A549 (cell line): Measurements from ENCODE around the gene ANKRD12. TPM values are rescaled to one million over a fixed set of nuclear protein-coding genes. Genes with fewer than 3 reads are reported as not detected.

Experiments used
- ATAC-seq, 2 experiments: fragments of 200-7000 bp in 1 of 2; fragments of >200 bp in 1 of 2; cut with Nextera tagmentation in 1 of 2; cut with Tn5 transposase in 1 of 2; 3 replicates each; pipeline versions ENCODE4 v1.8.0 to v1.9.1; 2018 to 2020; ENCODE audit warnings: mild to moderate bottlenecking in 1 of 2, moderate library complexity in 1 of 2
- CTCF ChIA-PET: fragments of 300-600 bp; sonication (Branson Sonifier 250); formaldehyde crosslinking; extraction: SDS; loops from one replicate; lab custom pipeline; 2021; ENCODE audit warnings: antibody characterized with exemption, inconsistent platforms; lab: Yijun Ruan, JAX
- POLR2A ChIA-PET: fragments of 350-600 bp; formaldehyde crosslinking; extraction: SDS; loops from one replicate; lab custom pipeline; 2021; ENCODE audit warnings: antibody characterized with exemption, inconsistent platforms; lab: Yijun Ruan, JAX
- DNase-seq, 2 experiments: peaks; one replicate each; pipeline versions ENCODE4 v3.0.0 to v3.0.0-alpha.2; 2011 to 2016; ENCODE audit warnings: low read depth in 1 of 2, low spot score in 1 of 2
- FAIRE-seq: peaks from 2 replicates; lab custom pipeline; 2011; peaks lifted over from hg19 to GRCh38; lab: Jason Lieb, UNC
- H3K27ac ChIP-seq, 2 experiments: fragments of >200 bp; sonication (Bioruptor Twin); formaldehyde crosslinking; 3 replicates each; pipeline ENCODE4 v1.5.1; 2016 to 2017
- H3K4me1 ChIP-seq: fragments of >200 bp; sonication (Bioruptor Twin); formaldehyde crosslinking; 3 replicates; pipeline ENCODE4 v1.6.1; 2016
- H3K4me2 ChIP-seq: fragments of >200 bp; sonication (Bioruptor Twin); formaldehyde crosslinking; 3 replicates; pipeline ENCODE4 v1.6.1; 2016
- H3K4me3 ChIP-seq: fragments of >200 bp; sonication (Bioruptor Twin); formaldehyde crosslinking; 3 replicates; pipeline ENCODE4 v1.5.1; 2016
- H3K9me3 ChIP-seq: fragments of >200 bp; sonication (Bioruptor Twin); formaldehyde crosslinking; 3 replicates; pipeline ENCODE4 v1.6.1; 2016
- BCL3 ChIP-seq: fragments of >200 bp; sonication (Bioruptor Twin); formaldehyde crosslinking; IDR thresholded peaks from 3 replicates; pipeline ENCODE4 v1.6.1; 2016
- CBX2 ChIP-seq: fragments of 200-600 bp; sonication (generic); IDR thresholded peaks from 2 replicates; pipeline ENCODE4 v1.6.1; 2016; ENCODE audit warnings: low read depth, mild to moderate bottlenecking, borderline replicate concordance
- CBX8 ChIP-seq: fragments of 200-600 bp; sonication (generic); IDR thresholded peaks from 2 replicates; pipeline ENCODE4 v1.6.1; 2016
- CHD2 ChIP-seq: fragments of 150-350 bp; IDR thresholded peaks from 2 replicates; pipeline ENCODE4 v1.6.1; 2014; ENCODE audit warnings: low read length; ENCODE audit not compliant: partially characterized antibody
- E2F6 ChIP-seq: IDR thresholded peaks from 2 replicates; pipeline ENCODE4 v1.6.1; 2012; ENCODE audit warnings: low read depth, borderline replicate concordance
- EHF ChIP-seq: fragments of 250-450 bp; sonication (Bioruptor Pico); IDR thresholded peaks from 2 replicates; pipeline ENCODE4 v1.5.0; 2020; ENCODE audit warnings: mild to moderate bottlenecking
- EHMT2 ChIP-seq: fragments of 200-600 bp; sonication (generic); IDR thresholded peaks from 2 replicates; pipeline ENCODE4 v1.6.1; 2016; ENCODE audit warnings: antibody characterized with exemption, low read depth, mild to moderate bottlenecking, moderate library complexity
- FOSB ChIP-seq: fragments of 250-450 bp; sonication (Bioruptor Pico); IDR thresholded peaks from 2 replicates; pipeline ENCODE4 v1.5.0; 2020; ENCODE audit warnings: mild to moderate bottlenecking, moderate library complexity
- FOSL2 ChIP-seq, 2 experiments: fragments of 450-650 bp in 1 of 2; fragments of >200 bp in 1 of 2; sonication (Bioruptor Twin) in 1 of 2; formaldehyde crosslinking; IDR thresholded peaks; 2 replicates each; pipeline versions ENCODE4 v1.5.0 to v1.6.1; 2016 to 2020; ENCODE audit warnings: mild to moderate bottlenecking in 1 of 2, moderate library complexity in 1 of 2
- FOXS1 ChIP-seq: fragments of 250-450 bp; sonication (Bioruptor Pico); IDR thresholded peaks from 2 replicates; pipeline ENCODE4 v1.5.0; 2020; ENCODE audit warnings: mild to moderate bottlenecking, moderate library complexity
- GATA3 ChIP-seq: IDR thresholded peaks from 2 replicates; pipeline ENCODE4 v1.6.1; 2012; ENCODE audit warnings: borderline replicate concordance
- HDAC2 ChIP-seq: fragments of 200-600 bp; sonication (generic); IDR thresholded peaks from 2 replicates; pipeline ENCODE4 v1.6.1; 2016
- HES2 ChIP-seq: fragments of >200 bp; sonication (Bioruptor Twin); formaldehyde crosslinking; IDR thresholded peaks from 2 replicates; pipeline ENCODE4 v1.6.1; 2016
- JUNB ChIP-seq: fragments of >200 bp; sonication (Bioruptor Twin); formaldehyde crosslinking; IDR thresholded peaks from 2 replicates; pipeline ENCODE4 v1.6.1; 2016
- KDM5A ChIP-seq: fragments of 200-600 bp; sonication (generic); IDR thresholded peaks from 2 replicates; pipeline ENCODE4 v1.6.1; 2016; ENCODE audit warnings: antibody characterized with exemption, mild to moderate bottlenecking
- NPAS2 ChIP-seq: fragments of 250-450 bp; sonication (Bioruptor Pico); IDR thresholded peaks from 2 replicates; pipeline ENCODE4 v1.8.0; 2022; ENCODE audit warnings: mild to moderate bottlenecking, moderate library complexity, borderline replicate concordance
- NR3C1 ChIP-seq: fragments of >200 bp; sonication (Bioruptor Twin); formaldehyde crosslinking; IDR thresholded peaks from 3 replicates; pipeline ENCODE4 v1.6.1; 2017
- POLR2A ChIP-seq: IDR thresholded peaks from 2 replicates; pipeline ENCODE4 v1.6.1; 2012; ENCODE audit warnings: mild to moderate bottlenecking, low read length
- POLR2AphosphoS2 ChIP-seq: conservative IDR thresholded peaks from 2 replicates; pipeline ENCODE4 v1.6.1; 2012; ENCODE audit warnings: low read length, improper control_type of control experiment, inconsistent platforms
- RFX5 ChIP-seq: fragments of 450-650 bp; IDR thresholded peaks from 2 replicates; pipeline ENCODE4 v1.7.1; 2014; ENCODE audit warnings: antibody characterized with exemption, mild to moderate bottlenecking, moderate library complexity
- SREBF2 ChIP-seq: fragments of 450-650 bp; IDR thresholded peaks from 2 replicates; pipeline ENCODE4 v1.6.1; 2014; ENCODE audit warnings: mild to moderate bottlenecking, moderate library complexity
- WGBS: methylation state at CpG from one replicate; pipeline ENCODE4 v1.1.6; 2017; ENCODE audit errors: missing lambda C conversion rate; 5-methylcytosine and 5-hydroxymethylcytosine counted together
- polyA plus RNA-seq, 4 experiments: library from polyadenylated mRNA; depleted of rRNA in 3 of 4; stranded (reverse); fragments of >200 nt; fragmentation: RNase III in 1 of 4; extraction: RNeasy Plus Mini Kit Qiagen cat#74134 plus additional on column Dnase treatment in 1 of 4; gene quantifications; 2 replicates in 3 of 4; 3 replicates in 1 of 4; pipeline ENCODE4 v1.2.3, GENCODE V29; 2011 to 2017

Gene ANKRD12
- polyA plus RNA-seq, 2 of the 4 experiments (the other 2 are of a cell fraction) = 2.7 to 7.3 TPM

GRCh38 chr18:9281780-9282179, 145.2 kb downstream of the ANKRD12 start:
- DNase-seq = no peak
- TF ChIP-seq POLR2AphosphoS2 (no peak), E2F6 (no peak), FOSB (CRISPR knock-in tag) (no peak), POLR2A (no peak), JUNB (no peak), NPAS2 (no peak), EHMT2 (no peak), BCL3 (no peak), EHF (CRISPR knock-in tag) (no peak), CBX8 (no peak)
- TF ChIP-seq, all 56 proteins: peak for 0

GRCh38 chr18:9283791-9284190, 147.2 kb downstream of the ANKRD12 start:
- CTCF ChIA-PET = interaction anchor here (1.2 kb wide), 1 partner anchor 210 kb away, joined by 3 read pairs; no protein-coding TSS in a partner anchor
- no peak for FAIRE-seq
- 81% methylated on average over 2 of the region's 2 CpGs for WGBS
- Histone ChIP-seq H3K4me3 (no peak overlapping the region), H3K4me1 (no peaks in the 10 kb centered on the region), H3K4me2 (no peak overlapping the region)
- no peak for TF ChIP-seq FOXS1
- TF ChIP-seq FOSL2 (IDR thresholded peaks at IDR 0.05) = no peak
- no peak for TF ChIP-seq FOSL2 (CRISPR knock-in tag; IDR thresholded peaks at IDR 0.05)
- no peak for TF ChIP-seq POLR2A
- no peak for TF ChIP-seq CBX2
- TF ChIP-seq, all 56 proteins: peak for 0
- POLR2A ChIA-PET = no interaction called here
- DNase-seq (no peak), ATAC-seq (no peak)
- Histone ChIP-seq H3K9me3 (no peaks in the 10 kb centered on the region), H3K27ac (no peak overlapping the region)

More at GRCh38 chr18:9281780-9282179, 145.2 kb downstream of the ANKRD12 start:
- WGBS = 91% methylated on average over 1 of the region's 1 CpG
- H3K27ac ChIP-seq = no peak overlapping the region
- ATAC-seq (no peak), FAIRE-seq (no peak)
- no peak overlapping the region for H3K4me3 ChIP-seq
- ChIA-PET CTCF (no interaction called here), POLR2A (no interaction called here)
- no peak overlapping the region for H3K4me2 ChIP-seq
- H3K9me3 ChIP-seq = no peaks in the 10 kb centered on the region
- no peaks in the 10 kb centered on the region for H3K4me1 ChIP-seq

- ATAC-seq (no peak), FAIRE-seq (no peak)
- 92% methylated on average over 2 of the region's 2 CpGs for WGBS
Measured at GRCh38 chr18:9285604-9286003, 149.0 kb downstream of the ANKRD12 start.

GRCh38 chr18:9287036-9287435, 150.5 kb downstream of the ANKRD12 start:
- no peaks in the 10 kb centered on the region for H3K4me1 ChIP-seq
- POLR2A ChIA-PET = no interaction called here
- no peak overlapping the region for H3K27ac ChIP-seq
- CTCF ChIA-PET = no interaction called here
- no peak overlapping the region for H3K4me2 ChIP-seq
- TF ChIP-seq HDAC2 = no peak
- no peak for TF ChIP-seq KDM5A
- no peak for TF ChIP-seq CHD2
- no peak for TF ChIP-seq SREBF2
- TF ChIP-seq NR3C1 = no peak
- TF ChIP-seq FOSB (CRISPR knock-in tag) = no peak
- no peaks in the 10 kb centered on the region for H3K9me3 ChIP-seq
- WGBS = 83% methylated on average over 7 of the region's 7 CpGs
- FAIRE-seq = no peak
- no peak overlapping the region for H3K4me3 ChIP-seq
- ATAC-seq = no peak
- DNase-seq = no peak

More at GRCh38 chr18:9285604-9286003, 149.0 kb downstream of the ANKRD12 start:
- TF ChIP-seq GATA3 = no peak
- no peak for TF ChIP-seq HES2
- no peak for TF ChIP-seq CHD2
- TF ChIP-seq RFX5 = no peak
- no peak for DNase-seq
- no peak overlapping the region for H3K4me3 ChIP-seq
- POLR2A ChIA-PET = no interaction called here
- no peaks in the 10 kb centered on the region for H3K4me1 ChIP-seq
- CTCF ChIA-PET = no interaction called here
- H3K9me3 ChIP-seq = no peaks in the 10 kb centered on the region
- no peak overlapping the region for H3K27ac ChIP-seq
- H3K4me2 ChIP-seq = no peak overlapping the region
